ENCODE measurements around the gene ZFP69B. TPM values are rescaled to one million over a fixed set of nuclear protein-coding genes. Genes with fewer than 3 reads are reported as not detected.

Gene ZFP69B
- total RNA-seq, 2 donors from 2014 or later, result 0.98 to 1.5 TPM

GRCh38 chr1:40508375-40509341, 58.4 kb downstream of the ZFP69B start, which contains the start of gene EXO5:
Gene EXO5, plus strand, starts transcription at chr1:40508767. Its CDS starts 5,778 bp downstream, at chr1:40514545.
- peak; percentile 99 for ATAC-seq
- intact Hi-C loops (cut with DNase I, micrococcal nuclease), result no loop called here
- DNase-seq, result peak; percentile 73 to 87

Other genes starting within 250 kb of the ZFP69B start
- gene TMCO2, start 202.5 kb upstream of the ZFP69B start, total RNA-seq, result not detected
- gene ZMPSTE24, start 192.2 kb upstream of the ZFP69B start, total RNA-seq, result 10 to 100 TPM; 47.7 to 55.2 TPM
- 1 to 10 TPM; 3.7 to 5.7 TPM for gene COL9A2, start 133.2 kb upstream of the ZFP69B start, total RNA-seq
- 10 to 100 TPM; 23.9 to 27.2 TPM for gene SMAP2, start 76.7 kb upstream of the ZFP69B start, total RNA-seq
- 1 to 10 TPM; 2.5 to 2.6 TPM for gene ZFP69, start 26.8 kb downstream of the ZFP69B start, total RNA-seq
- 1 to 10 TPM; 4.7 to 5.4 TPM for gene EXO5, start 58.3 kb downstream of the ZFP69B start, total RNA-seq
- gene ZNF684, start 81.2 kb downstream of the ZFP69B start, total RNA-seq, result 1 to 10 TPM; 5.2 to 8.3 TPM
- 10 to 100 TPM in 1 of 2 donors, 1 to 10 TPM in 1; 6.4 to 15.6 TPM for gene RIMS3, start 215.2 kb downstream of the ZFP69B start, total RNA-seq
- 10 to 100 TPM; 62.5 TPM for gene NFYC, start 241.2 kb downstream of the ZFP69B start, total RNA-seq